ENCODE results near the gene MYO7B. TPM values are rescaled to one million over a fixed set of nuclear protein-coding genes. Genes with fewer than 3 reads are reported as not detected.

MYO7B gene
- total RNA-seq, 1 experiment from 2014 or later: 28.0 TPM

DNA sequence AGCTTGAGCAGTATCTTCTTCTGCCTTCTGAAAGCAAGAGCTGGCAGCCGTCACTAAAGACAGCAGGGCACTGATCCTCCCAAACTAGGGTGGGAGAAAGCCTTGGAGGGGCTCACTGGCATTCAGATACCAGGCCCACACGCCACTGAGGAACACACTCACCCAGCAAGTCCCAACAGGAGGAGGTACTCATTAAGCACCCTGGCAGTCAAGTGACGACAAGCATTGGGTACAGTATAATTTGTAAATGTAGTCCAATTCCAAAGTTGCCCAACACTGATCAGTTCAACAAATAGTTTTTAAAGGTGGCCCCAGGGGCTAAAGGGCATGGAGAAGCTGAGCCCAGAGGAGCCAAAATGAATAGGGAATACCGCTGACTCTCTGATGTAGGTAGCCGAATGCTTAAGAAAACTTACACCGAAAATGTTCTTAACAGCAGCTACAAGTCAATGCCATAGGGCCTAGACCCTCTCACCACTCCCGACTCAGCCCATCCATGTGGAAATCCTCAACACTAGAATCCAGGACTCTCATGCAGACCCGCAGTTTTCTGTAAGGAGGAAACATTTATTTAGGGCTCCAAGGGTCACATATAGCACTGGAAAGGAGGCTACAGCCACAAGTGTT, 129.9 kb downstream of the MYO7B start:
- intact Hi-C loops (cut with micrococcal nuclease): no loop called here
- DNase-seq: no peak
- no TSS peak for BruUV-seq (replicated peaks)
- CTCF ChIA-PET: no interaction called here
- Histone ChIP-seq H3K36me3 (ENCODE audit: low read depth, low read length) (no peaks in the 10 kb centered on the region; the same call in 1 of the 2 replicates), H3K27me3 (ENCODE audit: low read length) (no peaks in the 10 kb centered on the region), H3K4me2 (ENCODE audit: low read length) (no peak overlapping the region), H2AFZ (ENCODE audit: low read length) (no peak overlapping the region), H3K9me2 (replicated peaks; ENCODE audit: low read length) (no peaks in the 10 kb centered on the region), H4K20me1 (ENCODE audit: low read length) (no peaks in the 10 kb centered on the region), H3K79me2 (ENCODE audit: low read length) (no peaks in the 10 kb centered on the region), H3K4me3 (ENCODE audit: low read length) (no peak overlapping the region), H3F3A (ENCODE audit: low read length, unreplicated experiment) (no peaks in the 10 kb centered on the region), H3K9ac (ENCODE audit: low read length) (no peak overlapping the region), H3K9me3 (ENCODE audit: low read length) (0 out of 2 replicates have a peak, but pooled peaks cover 5% of the 10 kb centered on the region), H3K27ac (ENCODE audit: low read length) (no peak overlapping the region), H3K4me1 (ENCODE audit: insufficient read depth, low read length) (no peaks in the 10 kb centered on the region)
- POLR2A ChIA-PET (ENCODE audit: unreplicated experiment): no interaction called here
- no peak for ATAC-seq
- TF ChIP-seq EZH2phosphoT487 (IDR thresholded peaks at IDR 0.05; ENCODE audit: borderline replicate concordance, low read length): no peak
- no peak for TF ChIP-seq EZH2 (IDR thresholded peaks at IDR 0.05; ENCODE audit: low read length, unreplicated experiment)
- TF ChIP-seq, protein P1, sequence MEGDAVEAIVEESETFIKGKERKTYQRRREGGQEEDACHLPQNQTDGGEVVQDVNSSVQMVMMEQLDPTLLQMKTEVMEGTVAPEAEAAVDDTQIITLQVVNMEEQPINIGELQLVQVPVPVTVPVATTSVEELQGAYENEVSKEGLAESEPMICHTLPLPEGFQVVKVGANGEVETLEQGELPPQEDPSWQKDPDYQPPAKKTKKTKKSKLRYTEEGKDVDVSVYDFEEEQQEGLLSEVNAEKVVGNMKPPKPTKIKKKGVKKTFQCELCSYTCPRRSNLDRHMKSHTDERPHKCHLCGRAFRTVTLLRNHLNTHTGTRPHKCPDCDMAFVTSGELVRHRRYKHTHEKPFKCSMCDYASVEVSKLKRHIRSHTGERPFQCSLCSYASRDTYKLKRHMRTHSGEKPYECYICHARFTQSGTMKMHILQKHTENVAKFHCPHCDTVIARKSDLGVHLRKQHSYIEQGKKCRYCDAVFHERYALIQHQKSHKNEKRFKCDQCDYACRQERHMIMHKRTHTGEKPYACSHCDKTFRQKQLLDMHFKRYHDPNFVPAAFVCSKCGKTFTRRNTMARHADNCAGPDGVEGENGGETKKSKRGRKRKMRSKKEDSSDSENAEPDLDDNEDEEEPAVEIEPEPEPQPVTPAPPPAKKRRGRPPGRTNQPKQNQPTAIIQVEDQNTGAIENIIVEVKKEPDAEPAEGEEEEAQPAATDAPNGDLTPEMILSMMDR (conservative IDR thresholded peaks at IDR 0.05; ENCODE audit: low read depth, low read length): no peak

DNA sequence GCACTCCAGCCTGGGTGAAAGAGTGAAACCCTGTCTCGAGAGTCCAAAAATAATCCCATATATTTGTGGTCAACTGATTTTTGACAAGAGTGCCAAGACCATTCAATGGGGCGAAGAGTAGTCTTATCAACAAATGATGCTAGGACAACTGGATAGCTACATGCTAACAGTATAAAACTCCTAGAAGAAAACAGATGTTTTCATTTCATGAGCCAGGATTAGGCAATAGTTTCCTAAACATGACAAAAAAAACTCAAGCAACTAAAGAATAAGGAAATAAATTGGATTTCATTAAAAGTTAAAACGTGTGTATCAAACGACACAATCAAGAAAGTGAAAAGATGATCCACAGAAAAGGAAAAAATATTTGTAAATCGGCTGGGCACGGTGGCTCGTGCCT, 133.6 kb downstream of the MYO7B start:
- no peak overlapping the region for H2AFZ ChIP-seq (ENCODE audit: low read length)
- no peaks in the 10 kb centered on the region for H3K27me3 ChIP-seq (ENCODE audit: low read length)
- CTCF ChIA-PET: no interaction called here
- no TSS peak for BruUV-seq (replicated peaks)
- H3K4me1 ChIP-seq (ENCODE audit: insufficient read depth, low read length): no peaks in the 10 kb centered on the region
- no peak for DNase-seq
- 0 out of 2 replicates have a peak, but pooled peaks cover 5% of the 10 kb centered on the region for H3K9me3 ChIP-seq (ENCODE audit: low read length)
- no peaks in the 10 kb centered on the region for H3K79me2 ChIP-seq (ENCODE audit: low read length)
- POLR2A ChIA-PET (ENCODE audit: unreplicated experiment): no interaction called here
- intact Hi-C loops (cut with micrococcal nuclease): no loop called here
- TF ChIP-seq, protein P1 (conservative IDR thresholded peaks at IDR 0.05; ENCODE audit: low read depth, low read length): no peak
- no peak for TF ChIP-seq EZH2phosphoT487 (IDR thresholded peaks at IDR 0.05; ENCODE audit: borderline replicate concordance, low read length)
- no peak for TF ChIP-seq EZH2 (IDR thresholded peaks at IDR 0.05; ENCODE audit: low read length, unreplicated experiment)
- H3K27ac ChIP-seq (ENCODE audit: low read length): no peak overlapping the region
- no peaks in the 10 kb centered on the region for H3F3A ChIP-seq (ENCODE audit: low read length, unreplicated experiment)
- ATAC-seq: no peak
- H4K20me1 ChIP-seq (ENCODE audit: low read length): no peaks in the 10 kb centered on the region
- no peak overlapping the region for H3K4me2 ChIP-seq (ENCODE audit: low read length)
- no peaks in the 10 kb centered on the region; the same call in 1 of the 2 replicates for H3K36me3 ChIP-seq (ENCODE audit: low read depth, low read length)
- H3K9me2 ChIP-seq (replicated peaks; ENCODE audit: low read length): no peaks in the 10 kb centered on the region
- no peak overlapping the region for H3K4me3 ChIP-seq (ENCODE audit: low read length)
- no peak overlapping the region for H3K9ac ChIP-seq (ENCODE audit: low read length)
